ENCODE results near the gene MAGEF1. TPM values are rescaled to one million over a fixed set of nuclear protein-coding genes. Genes with fewer than 3 reads are reported as not detected.

MAGEF1 gene
- total RNA-seq, 1 donor from 2014 or later = 88.1 TPM

DNA sequence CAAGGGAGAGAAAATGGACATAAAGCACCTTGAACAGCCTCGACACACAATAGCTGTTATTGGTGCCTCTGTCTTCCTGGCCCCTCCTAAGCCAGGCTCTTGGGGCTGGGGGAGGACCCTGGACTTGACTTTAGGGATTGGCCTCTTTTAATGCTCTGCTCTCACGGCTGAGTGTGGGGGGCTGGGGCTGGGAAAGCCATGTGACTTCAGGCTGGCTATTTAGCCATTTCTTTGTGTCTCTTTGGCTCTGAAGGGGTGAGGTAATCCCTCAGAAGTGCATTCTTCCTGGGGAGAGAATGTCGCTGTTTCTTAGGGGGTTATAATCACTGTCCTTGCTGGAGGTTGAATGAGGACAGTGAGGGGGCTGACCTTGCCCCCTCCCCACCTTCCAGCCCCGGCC, 26.2 kb downstream of the MAGEF1 start:
- Histone ChIP-seq H3K79me2 (ENCODE audit: low read depth) (no peaks in the 10 kb centered on the region), H3K9me3 (ENCODE audit: low read depth) (no peaks in the 10 kb centered on the region), H3K9ac (no peak overlapping the region), H3K27ac (no peak overlapping the region), H3K4me2 (peak overlapping the region; percentile 19), H3K27me3 (no peaks in the 10 kb centered on the region), H3K4me3 (no peak overlapping the region), H3K36me3 (no peaks in the 10 kb centered on the region), H2AFZ (replicated peaks) (no peak overlapping the region), H3K4me1 (peaks cover 11% of the 10 kb centered on the region), H4K20me1 (ENCODE audit: low read depth) (no peaks in the 10 kb centered on the region), H3F3A (ENCODE audit: low read depth) (peaks cover 13% of the 10 kb centered on the region)
- peaks cover 41% of the 10 kb centered on the region for H3K4me1 Mint-ChIP-seq
- H3K9me3 Mint-ChIP-seq = no peaks in the 10 kb centered on the region
- peaks cover 15% of the 10 kb centered on the region for H3K27me3 Mint-ChIP-seq (ENCODE audit: insufficient read depth, low read depth)
- DNase-seq (ENCODE audit: low spot score) = peak; percentile 68
- TF ChIP-seq CTCF (IDR thresholded peaks at IDR 0.05) (no peak), EZH2 (IDR thresholded peaks at IDR 0.05) (no peak), EZH2phosphoT487 (IDR thresholded peaks at IDR 0.05) (no peak)
- no peaks in the 10 kb centered on the region for H3K36me3 Mint-ChIP-seq
- H3K4me3 Mint-ChIP-seq = peak overlapping the region; percentile 69
- H3K27ac Mint-ChIP-seq = peak overlapping the region; percentile 76

DNA sequence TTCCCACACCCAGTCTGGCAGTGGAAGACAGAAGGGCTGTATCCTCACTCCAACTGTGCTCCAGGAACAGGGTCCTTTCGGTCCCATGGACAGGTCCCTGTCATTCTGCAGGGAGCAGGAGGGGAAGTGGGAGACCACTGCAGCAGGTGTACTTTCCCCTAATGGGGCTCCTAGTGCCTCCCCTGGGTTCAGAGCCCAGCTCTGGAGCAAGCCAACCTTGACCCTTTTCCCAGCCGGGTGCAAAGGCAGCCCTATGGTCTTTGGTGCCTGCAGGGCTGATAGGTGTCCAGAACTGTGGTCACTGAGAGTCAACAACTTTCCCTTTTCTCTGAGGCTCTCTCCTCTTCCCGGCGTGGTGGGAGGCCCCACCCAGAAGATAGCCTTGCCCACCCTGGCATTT, 26.8 kb downstream of the MAGEF1 start:
- DNase-seq (ENCODE audit: low spot score) = no peak
- Histone ChIP-seq H3K9ac (no peak overlapping the region), H3F3A (ENCODE audit: low read depth) (peaks cover 18% of the 10 kb centered on the region), H3K4me1 (peaks cover 11% of the 10 kb centered on the region), H2AFZ (replicated peaks) (no peak overlapping the region), H3K4me3 (no peak overlapping the region), H3K79me2 (ENCODE audit: low read depth) (no peaks in the 10 kb centered on the region), H4K20me1 (ENCODE audit: low read depth) (no peaks in the 10 kb centered on the region), H3K27ac (no peak overlapping the region), H3K4me2 (no peak overlapping the region), H3K36me3 (no peaks in the 10 kb centered on the region), H3K27me3 (no peaks in the 10 kb centered on the region), H3K9me3 (ENCODE audit: low read depth) (no peaks in the 10 kb centered on the region)
- no peaks in the 10 kb centered on the region for H3K9me3 Mint-ChIP-seq
- H3K4me3 Mint-ChIP-seq = peak overlapping the region; percentile 20
- peaks cover 14% of the 10 kb centered on the region for H3K27me3 Mint-ChIP-seq (ENCODE audit: insufficient read depth, low read depth)
- no peak for TF ChIP-seq EZH2 (IDR thresholded peaks at IDR 0.05)
- TF ChIP-seq CTCF (IDR thresholded peaks at IDR 0.05) = no peak
- no peak for TF ChIP-seq EZH2phosphoT487 (IDR thresholded peaks at IDR 0.05)
- H3K4me1 Mint-ChIP-seq = peaks cover 39% of the 10 kb centered on the region
- H3K27ac Mint-ChIP-seq = peak overlapping the region; percentile 76
- H3K36me3 Mint-ChIP-seq = no peaks in the 10 kb centered on the region

GRCh38 chr3:184683900-184684560, 27.8 kb downstream of the MAGEF1 start:
- Histone ChIP-seq H3K4me1 (peaks cover 17% of the 10 kb centered on the region), H3K27ac (no peak overlapping the region), H3K27me3 (no peaks in the 10 kb centered on the region), H3K9ac (no peak overlapping the region), H3K79me2 (ENCODE audit: low read depth) (no peaks in the 10 kb centered on the region), H3F3A (ENCODE audit: low read depth) (peaks cover 25% of the 10 kb centered on the region), H3K9me3 (ENCODE audit: low read depth) (no peaks in the 10 kb centered on the region), H3K4me2 (no peak overlapping the region), H3K4me3 (no peak overlapping the region), H2AFZ (replicated peaks) (no peak overlapping the region), H4K20me1 (ENCODE audit: low read depth) (no peaks in the 10 kb centered on the region), H3K36me3 (no peaks in the 10 kb centered on the region)
- Mint-ChIP-seq H3K27ac (no peak overlapping the region), H3K9me3 (no peaks in the 10 kb centered on the region), H3K36me3 (no peaks in the 10 kb centered on the region), H3K4me3 (no peak overlapping the region), H3K27me3 (ENCODE audit: insufficient read depth, low read depth) (peaks cover 15% of the 10 kb centered on the region), H3K4me1 (peaks cover 44% of the 10 kb centered on the region)
- TF ChIP-seq EZH2 (IDR thresholded peaks at IDR 0.05) (no peak), EZH2phosphoT487 (IDR thresholded peaks at IDR 0.05) (no peak), CTCF (IDR thresholded peaks at IDR 0.05) (no peak)
- DNase-seq (ENCODE audit: low spot score) = no peak
